GM12878 (cell line): Measurements from ENCODE around the gene CYB5D1. TPM values are rescaled to one million over a fixed set of nuclear protein-coding genes. Genes with fewer than 3 reads are reported as not detected.

Source experiments
- ATAC-seq: fragments of 200-7000 bp; cut with Tn5 transposase; 3 replicates; pipeline ENCODE4 v1.9.1; 2020; ENCODE audit warnings: mild to moderate bottlenecking, moderate library complexity
- BruUV-seq: library from RNA; stranded (reverse); fragments of 400-500 nt; replicated peaks from 2 replicates; lab custom pipeline; 2021; lab: Mats Ljungman, UMichigan
- CTCF ChIA-PET: fragments of 300-600 bp; sonication (Branson Sonifier 250); formaldehyde crosslinking; extraction: SDS; loops from one replicate; lab custom pipeline; 2021; ENCODE audit warnings: inconsistent platforms; lab: Yijun Ruan, JAX
- POLR2A ChIA-PET: fragments of 350-600 bp; formaldehyde crosslinking; extraction: SDS; loops from one replicate; lab custom pipeline; 2021; ENCODE audit warnings: inconsistent platforms; lab: Charles Lee
- RAD21 ChIA-PET: fragments of 300-600 bp; sonication (Branson Sonifier 250); formaldehyde crosslinking; loops from one replicate; lab custom pipeline; 2023; ENCODE audit warnings: antibody characterized with exemption; ENCODE audit not compliant: unreplicated experiment; lab: Charles Lee
- SMC1A ChIA-PET: fragments of 300-600 bp; sonication (Branson Sonifier 250); formaldehyde crosslinking; loops from one replicate; lab custom pipeline; 2023; ENCODE audit not compliant: unreplicated experiment, uncharacterized antibody; lab: Charles Lee
- DNase-seq: peaks from one replicate; pipeline ENCODE4 v3.0.0-alpha.2; 2011; ENCODE audit warnings: low read depth, low spot score
- FAIRE-seq: peaks from 3 replicates; lab custom pipeline; 2011; peaks lifted over from hg19 to GRCh38; lab: Jason Lieb, UNC
- H2AFZ ChIP-seq: 2 replicates; pipeline ENCODE4 v1.6.0; 2011; ENCODE audit warnings: low read depth, low read length, control low read depth; ENCODE audit not compliant: control insufficient read depth
- H3K27ac ChIP-seq: 2 replicates; pipeline ENCODE4 v1.5.1; 2011; ENCODE audit warnings: control low read depth; ENCODE audit not compliant: control insufficient read depth, insufficient read depth
- H3K27me3 ChIP-seq, 2 experiments: replicated peaks in 1 of 2; 2 replicates each; pipeline versions ENCODE4 v1.6.0 to v1.6.1; 2011; ENCODE audit warnings: low read length in 1 of 2; ENCODE audit not compliant: control insufficient read depth in 2 of 2, insufficient read depth in 2 of 2
- H3K36me3 ChIP-seq, 2 experiments: 2 replicates each; pipeline ENCODE4 v1.5.1; 2011; ENCODE audit warnings: low read length in 1 of 2; ENCODE audit not compliant: control insufficient read depth in 2 of 2, insufficient read depth in 2 of 2
- H3K4me1 ChIP-seq: 2 replicates; pipeline ENCODE4 v1.6.1; 2011; ENCODE audit warnings: mild to moderate bottlenecking, low read length, moderate library complexity, mixed read lengths; ENCODE audit not compliant: control insufficient read depth, insufficient read depth
- H3K4me2 ChIP-seq: 2 replicates; pipeline ENCODE4 v1.6.0; 2011; ENCODE audit warnings: control low read depth; ENCODE audit not compliant: control insufficient read depth, insufficient read depth
- H3K4me3 ChIP-seq: fragments of 200-600 bp; sonication (generic); 2 replicates; pipeline ENCODE4 v1.5.1; 2016
- H3K79me2 ChIP-seq: 2 replicates; pipeline ENCODE4 v1.6.0; 2011; ENCODE audit warnings: low read length; ENCODE audit not compliant: control insufficient read depth, insufficient read depth
- H3K9ac ChIP-seq: 2 replicates; pipeline ENCODE4 v1.8.0; 2011; ENCODE audit warnings: low read length, control low read depth, mixed read lengths; ENCODE audit not compliant: control insufficient read depth, insufficient read depth
- H3K9me3 ChIP-seq: replicated peaks from 3 replicates; pipeline ENCODE4 v1.5.1; 2011; ENCODE audit warnings: mild to moderate bottlenecking, low read length; ENCODE audit not compliant: control insufficient read depth, insufficient read depth
- H4K20me1 ChIP-seq: 2 replicates; pipeline ENCODE4 v1.6.0; 2011; ENCODE audit not compliant: control insufficient read depth, insufficient read depth
- ATF3 ChIP-seq: IDR thresholded peaks from 2 replicates; pipeline ENCODE4 v1.6.1; 2011; ENCODE audit warnings: low read depth, mild to moderate bottlenecking, low read length, moderate library complexity, borderline replicate concordance; ENCODE audit errors: extremely low read depth
- CHD4 ChIP-seq: fragments of 200-600 bp; sonication (generic); IDR thresholded peaks from 2 replicates; pipeline ENCODE4 v1.6.1; 2016; ENCODE audit warnings: mild to moderate bottlenecking
- ELK1 ChIP-seq: IDR thresholded peaks from 2 replicates; pipeline ENCODE4 v1.6.1; 2012; ENCODE audit warnings: low read depth, low read length, improper control_type of control experiment
- GABPA ChIP-seq: IDR thresholded peaks from 2 replicates; pipeline ENCODE4 v1.6.1; 2014; ENCODE audit warnings: antibody characterized with exemption, low read depth, mild to moderate bottlenecking, inconsistent platforms
- KLF5 ChIP-seq: fragments of 450-650 bp; IDR thresholded peaks from 2 replicates; pipeline ENCODE4 v1.6.1; 2014; ENCODE audit warnings: mild to moderate bottlenecking; ENCODE audit not compliant: partially characterized antibody
- RUNX3 ChIP-seq: IDR thresholded peaks from 2 replicates; pipeline ENCODE4 v1.6.1; 2012; ENCODE audit warnings: low read length, inconsistent platforms
- SKIL ChIP-seq: fragments of 450-650 bp; IDR thresholded peaks from 2 replicates; pipeline ENCODE4 v1.6.1; 2017; ENCODE audit warnings: mild to moderate bottlenecking, low read depth, inconsistent platforms; ENCODE audit not compliant: poor library complexity, severe bottlenecking
- SP1 ChIP-seq: IDR thresholded peaks from one replicate; pipeline ENCODE4 v1.6.1; 2011; ENCODE audit warnings: low read depth, low read length
- SUPT20H ChIP-seq: IDR thresholded peaks from 2 replicates; pipeline ENCODE4 v1.6.1; 2011; ENCODE audit warnings: low read depth, mild to moderate bottlenecking, low read length, moderate library complexity, borderline replicate concordance; ENCODE audit not compliant: control insufficient read depth
- YBX1 ChIP-seq: fragments of 450-650 bp; IDR thresholded peaks from 2 replicates; pipeline ENCODE4 v1.6.1; 2016; ENCODE audit warnings: antibody characterized with exemption
- ZBED1 ChIP-seq: IDR thresholded peaks from 2 replicates; pipeline ENCODE4 v1.6.1; 2016; ENCODE audit warnings: borderline replicate concordance
- ZNF217 ChIP-seq: fragments of 450-650 bp; IDR thresholded peaks from 2 replicates; pipeline ENCODE4 v1.6.1; 2017; ENCODE audit warnings: antibody characterized with exemption, mild to moderate bottlenecking
- ZNF24 ChIP-seq: fragments of 450-650 bp; IDR thresholded peaks from 2 replicates; pipeline ENCODE4 v1.6.1; 2017; ENCODE audit warnings: antibody characterized with exemption, mild to moderate bottlenecking
- WGBS: methylation state at CpG from one replicate; pipeline ENCODE4 v1.1.6; 2016; ENCODE audit warnings: low lambda C conversion rate; ENCODE audit not compliant: insufficient replicate concordance, insufficient coverage; ENCODE audit errors: missing lambda C conversion rate; 5-methylcytosine and 5-hydroxymethylcytosine counted together
- in situ Hi-C: fragments of 300-500 bp; cut with MboI; formaldehyde crosslinking; loops from 9 replicates; pipeline ENCODE4 v1.14.3; 2018; ENCODE audit warnings: mixed read lengths
- intact Hi-C: fragments of 100-400 bp; cut with micrococcal nuclease; formaldehyde crosslinking; loops from one replicate; pipeline ENCODE4 v1.14.2; 2022; ENCODE audit not compliant: unreplicated experiment
- polyA plus RNA-seq, 11 experiments: library from polyadenylated mRNA; depleted of rRNA in 4 of 11; unstranded in 6 of 11; stranded (reverse) in 5 of 11; fragments of >200 nt; fragmentation: Nextera tagmentation in 4 of 11; fragmentation: Illumina TruSeq in 1 of 11; extraction: Ambion mirVana in 4 of 11; extraction: Trizol in 1 of 11; gene quantifications; 1 replicate in 1 of 11; 2 replicates in 10 of 11; pipeline versions ENCODE4 v1.2.1 to v1.2.3, GENCODE V29; 2011 to 2016; ENCODE audit warnings: inconsistent platforms in 2 of 11, missing spikeins in 2 of 11, low read depth in 1 of 11
- total RNA-seq, 4 experiments: library from RNA; depleted of rRNA in 3 of 4; stranded (reverse); fragments of >200 nt in 3 of 4; fragmentation: Illumina TruSeq in 1 of 4; extraction: Trizol in 1 of 4; gene quantifications; 2 replicates each; pipeline versions ENCODE4 v1.2.1 to v1.2.3, GENCODE V29; 2013 to 2021

Gene CYB5D1
- total and polyA plus RNA-seq, 10 of the 15 experiments (the other 5 are each of a cell fraction or from before 2014, with no cell fraction given), result 1.6 to 8.7 (median 6.4) TPM

DNA sequence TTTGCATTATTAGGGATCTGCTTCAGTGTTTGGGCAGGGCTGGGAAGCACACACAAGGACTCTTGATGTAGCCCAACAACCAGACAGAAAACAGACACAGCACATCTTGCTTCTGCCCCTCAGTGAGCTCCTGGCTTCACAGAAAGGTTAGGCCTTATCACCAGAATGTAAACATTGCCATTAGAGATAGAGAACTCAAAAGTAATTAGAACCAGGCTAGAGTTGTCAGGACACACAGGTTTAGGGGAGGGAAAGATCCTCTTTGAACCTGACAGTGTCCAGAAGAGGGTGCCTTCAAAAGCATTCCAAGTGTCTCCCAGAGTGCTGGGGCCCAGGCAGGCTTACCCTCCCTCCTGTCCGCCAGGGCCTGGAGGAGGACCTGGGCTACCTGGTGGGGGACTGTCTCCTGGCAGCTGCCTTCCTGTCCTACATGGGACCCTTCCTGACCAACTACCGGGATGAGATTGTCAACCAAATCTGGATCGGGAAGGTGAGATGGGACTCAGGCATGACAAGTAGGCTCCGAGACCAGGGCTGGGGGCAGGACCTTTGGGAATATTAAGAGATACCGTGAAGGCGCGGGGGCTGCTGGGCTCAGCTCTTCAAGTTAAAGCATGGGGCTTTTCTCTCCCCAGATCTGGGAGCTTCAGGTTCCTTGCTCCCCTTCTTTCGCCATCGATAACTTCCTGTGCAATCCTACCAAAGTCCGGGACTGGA lies 40.7 kb upstream of the CYB5D1 start:
- POLR2A ChIA-PET, result no interaction called here
- in situ Hi-C loops, result no loop called here

More for the DNA sequence above, 40.7 kb upstream of the CYB5D1 start:
- ChIA-PET SMC1A (interaction anchor here (0.9 to 1.9 kb wide), 2 partner anchors 8 to 240 kb away, joined by 4 to 7 read pairs; no protein-coding TSS in a partner anchor), RAD21 (interaction anchor here (0.6 kb wide), 1 partner anchor 45 kb away, joined by 3 read pairs; no protein-coding TSS in a partner anchor), CTCF (interaction anchor here (1.0 to 1.6 kb wide), 5 partner anchors 40 to 172 kb away, joined by 3 to 5 read pairs (median 3); partner anchors contain the start of gene NAA38)
- TF ChIP-seq SUPT20H, result no peak
- TF ChIP-seq SP1, result no peak
- TF ChIP-seq SKIL, result no peak
- no peak for TF ChIP-seq CHD4
- TF ChIP-seq RUNX3, result no peak
- no peak for TF ChIP-seq ZBED1
- no peak for TF ChIP-seq ELK1
- no peak for TF ChIP-seq ATF3
- no peak for TF ChIP-seq KLF5
- TF ChIP-seq ZNF24, result no peak
- no peak for TF ChIP-seq GABPA
- no peak for TF ChIP-seq YBX1
- no peak for TF ChIP-seq ZNF217
- Histone ChIP-seq H3K4me2 (no peak overlapping the region), H2AFZ (no peak overlapping the region), H3K9ac (no peak overlapping the region), H3K9me3 (no peaks in the 10 kb centered on the region), H4K20me1 (no peaks in the 10 kb centered on the region), H3K4me1 (no peaks in the 10 kb centered on the region), H3K79me2 (no peaks in the 10 kb centered on the region), H3K27ac (no peak overlapping the region), H3K36me3 (no peaks in the 10 kb centered on the region), H3K4me3 (no peak overlapping the region), H3K27me3 (peaks cover 0 to 2% of the 10 kb centered on the region in 2 experiments; a peak in 2 of 4 replicates)
- no TSS peak for BruUV-seq
- 70% methylated on average over 10 of the region's 10 CpGs for WGBS
- intact Hi-C loops, result no loop called here
- FAIRE-seq, result no peak
- DNase-seq, result no peak
- ATAC-seq, result no peak
